ENCODE measurements around the gene STAMBPL1.

GRCh38 chr10:88911851-88912250, 31.8 kb downstream of the STAMBPL1 start:
- TF ChIP-seq POLR2AphosphoS5 (IDR thresholded peaks at IDR 0.05; ENCODE audit: borderline replicate concordance, low read depth, low read length) (no peak), EZH2 (IDR thresholded peaks at IDR 0.05) (no peak)

Data from SK-N-MC (cell line).